ENCODE results near the gene CAMKK1.

GRCh38 chr17:3894188-3894587 is 1.3 kb upstream of the CAMKK1 start:
- TF ChIP-seq EZH2 (IDR thresholded peaks at IDR 0.05; ENCODE audit: borderline replicate concordance, low read length), result no peak
- no peak for TF ChIP-seq CTCF (conservative IDR thresholded peaks at IDR 0.05 in 1 of 2, IDR thresholded peaks at IDR 0.05 in 1 of 2; ENCODE audit: extremely low read depth in 1 of 2, insufficient read depth in 1 of 2, low read depth in 1 of 2, low read length in 2 of 2)
